Right lobe of liver (tissue), 6 donors: ENCODE data around the gene PAQR4. TPM values are rescaled to one million over a fixed set of nuclear protein-coding genes. Genes with fewer than 3 reads are reported as not detected.
"Not testable (repeated sequence)": the region's sequence is repeated elsewhere in the genome, so short reads cannot be mapped to it uniquely, and the experiment has no call there.

ENCODE experiments used
- ATAC-seq, 4 donors: fragments of 200-7000 bp; cut with Tn5 transposase; one replicate each; pipeline ENCODE4 v1.9.1; 2020; ENCODE audit warnings: mild to moderate bottlenecking in 4 of 4, moderate library complexity in 4 of 4
- DNase-seq, 3 donors: peaks; one replicate each; pipeline ENCODE4 v3.0.0-alpha.2; 2020
- H3K27ac ChIP-seq, 3 donors: fragments of 200-600 bp; one replicate each; pipeline ENCODE4 v1.8.0; 2022
- H3K27me3 ChIP-seq, 2 donors: fragments of 200-600 bp; one replicate each; pipeline ENCODE4 v1.8.0; 2022
- H3K36me3 ChIP-seq, 4 donors: fragments of 200-600 bp; sonication (generic) in 1 of 4; one replicate each; pipeline versions ENCODE4 v1.5.1 to v1.8.0; 2017 to 2022; ENCODE audit warnings: control low read depth in 1 of 4
- H3K4me1 ChIP-seq, 4 donors: fragments of 200-600 bp; sonication (generic) in 1 of 4; one replicate each; pipeline versions ENCODE4 v1.5.1 to v1.8.0; 2017 to 2022; ENCODE audit warnings: control low read depth in 1 of 4
- H3K4me3 ChIP-seq, 3 donors: fragments of 200-600 bp; one replicate each; pipeline ENCODE4 v1.8.0; 2022
- H3K9me3 ChIP-seq, 4 donors: fragments of 200-600 bp; sonication (generic) in 1 of 4; one replicate each; pipeline versions ENCODE4 v1.5.1 to v1.8.0; 2017 to 2022; ENCODE audit warnings: control low read depth in 1 of 4
- CTCF ChIP-seq, 4 donors: fragments of 200-600 bp in 3 of 4; fragments of 450-650 bp in 1 of 4; IDR thresholded peaks; one replicate each; pipeline versions ENCODE4 v1.5.1 to v1.8.0; 2016 to 2022; ENCODE audit warnings: antibody characterized with exemption in 4 of 4, mild to moderate bottlenecking in 2 of 4
- POLR2A ChIP-seq: fragments of 450-650 bp; IDR thresholded peaks from one replicate; pipeline ENCODE4 v1.6.1; 2017; ENCODE audit warnings: antibody characterized with exemption, mild to moderate bottlenecking
- WGBS: methylation state at CpG from one replicate; pipeline ENCODE4 v1.1.6; 2018; ENCODE audit warnings: low coverage, low lambda C conversion rate; ENCODE audit not compliant: insufficient coverage; ENCODE audit errors: missing lambda C conversion rate; 5-methylcytosine and 5-hydroxymethylcytosine counted together
- intact Hi-C, 2 donors: fragments of 100-400 bp; cut with DNase I; formaldehyde crosslinking; loops; one replicate each; pipeline versions ENCODE4 v1.11.2 to v1.14.1; 2022
- total RNA-seq, 6 experiments: library from RNA; depleted of rRNA in 2 of 6; stranded (reverse); fragments of >200 nt in 2 of 6; fragmentation: NEBNext Ultra II Directional in 3 of 6; extraction: Animal tissue kit (Norgen Biotek cat#: 25700) in 3 of 6; gene quantifications; one replicate each; pipeline versions ENCODE4 v1.1.0 to v1.2.4, GENCODE V29; 2016 to 2023
- donor health status: DM: no; HTN: yes; CAD: no.
- donor health status: DM: no; HTN: no; CAD: no.
- donor health status: DM: no; HTN: no; CAD: no.
- donor health status: DM: no; HTN: yes; CAD: no.
- donor health status: DM: no; HTN: yes; CAD: no.

Gene PAQR4
- total RNA-seq, 6 experiments from 2014 or later, result 0.93 to 6.1 (median 3.3) TPM

- DNase-seq, result no peak
- no peaks in the 10 kb centered on the region for H3K9me3 ChIP-seq
- peaks cover 0 to 25% (median 3%) of the 10 kb centered on the region in 4 donors for H3K36me3 ChIP-seq
- H3K4me1 ChIP-seq, result peaks cover 0 to 7% (median 0%) of the 10 kb centered on the region in 4 donors
- no peaks in the 10 kb centered on the region for H3K27me3 ChIP-seq
- intact Hi-C loops, result no loop called here
- H3K4me3 ChIP-seq, result no peak overlapping the region
- no CpG with 5 or more reads among the region's 14 CpGs for WGBS
- TF ChIP-seq CTCF (IDR thresholded peaks at IDR 0.05) (no peak), POLR2A (no peak)
- ATAC-seq, result no peak
- H3K27ac ChIP-seq, result no peak overlapping the region
These were observed 39.5 kb upstream of the PAQR4 start for GRCh38 chr16:2929693-2930092.

- intact Hi-C loops, result no loop called here
- Histone ChIP-seq H3K27me3 (no peaks in the 10 kb centered on the region), H3K4me1 (peaks cover 0 to 7% (median 0%) of the 10 kb centered on the region in 4 donors), H3K27ac (no peak overlapping the region), H3K36me3 (peaks cover 0 to 25% (median 3%) of the 10 kb centered on the region in 4 donors), H3K9me3 (no peaks in the 10 kb centered on the region), H3K4me3 (no peak overlapping the region)
- ATAC-seq, result no peak
- TF ChIP-seq CTCF (IDR thresholded peaks at IDR 0.05) (no peak), POLR2A (no peak)
- DNase-seq, result no peak
- 100% methylated on average over 1 of the region's 15 CpGs for WGBS
These were observed 38.9 kb upstream of the PAQR4 start for GRCh38 chr16:2930236-2930635.

- DNase-seq, H3K9me3 ChIP-seq, H3K27ac ChIP-seq, intact Hi-C loops, H3K27me3 ChIP-seq, H3K4me1 ChIP-seq, H3K4me3 ChIP-seq, ATAC-seq: not testable (repeated sequence)
- 86% methylated on average over 10 of the region's 13 CpGs for WGBS
- peaks cover 0 to 25% (median 3%) of the 10 kb centered on the region in 4 donors for H3K36me3 ChIP-seq
These were observed 37.8 kb upstream of the PAQR4 start for GRCh38 chr16:2931231-2931914.

- Histone ChIP-seq H3K4me1 (no peaks in the 10 kb centered on the region), H3K36me3 (peaks cover 0 to 39% (median 7%) of the 10 kb centered on the region in 4 donors), H3K27me3 (no peaks in the 10 kb centered on the region), H3K27ac (no peak overlapping the region), H3K9me3 (no peaks in the 10 kb centered on the region), H3K4me3 (no peak overlapping the region)
- WGBS, result 90% methylated on average over 2 of the region's 30 CpGs
- intact Hi-C loops, result no loop called here
- ATAC-seq (no peak), DNase-seq (no peak)
- no peak for TF ChIP-seq CTCF (IDR thresholded peaks at IDR 0.05)
- no peak for TF ChIP-seq POLR2A
These were observed 36.0 kb upstream of the PAQR4 start for GRCh38 chr16:2933136-2933535.

- Histone ChIP-seq H3K9me3 (no peaks in the 10 kb centered on the region), H3K27ac (no peak overlapping the region), H3K27me3 (no peaks in the 10 kb centered on the region), H3K36me3 (peaks cover 0 to 43% (median 7%) of the 10 kb centered on the region in 4 donors), H3K4me1 (no peaks in the 10 kb centered on the region), H3K4me3 (no peak overlapping the region)
- 80% methylated on average over 2 of the region's 22 CpGs for WGBS
- ATAC-seq (no peak), DNase-seq (no peak)
- TF ChIP-seq POLR2A (no peak), CTCF (IDR thresholded peaks at IDR 0.05) (no peak)
- intact Hi-C loops, result no loop called here
These were observed 35.4 kb upstream of the PAQR4 start for GRCh38 chr16:2933701-2934100.
